HuH-7.5 (cell line): ENCODE results near the gene CHST3.
"Not testable (repeated sequence)": the region's sequence is repeated elsewhere in the genome, so short reads cannot be mapped to it uniquely, and the experiment has no call there.

Experiments used
- DNase-seq: peaks from one replicate; pipeline ENCODE4 v3.0.0; 2011; ENCODE audit warnings: low spot score

The CHST3 gene

GRCh38 chr10:71950683-71951082 is 13.5 kb upstream of the CHST3 start:
- no peak for DNase-seq

- DNase-seq: no peak
These were observed 11.4 kb upstream of the CHST3 start for GRCh38 chr10:71952745-71953144.

- no peak for DNase-seq
These were observed 6.5 kb upstream of the CHST3 start for GRCh38 chr10:71957546-71958275.

GRCh38 chr10:71959526-71959925 is 4.7 kb upstream of the CHST3 start:
- DNase-seq: no peak

- no peak for DNase-seq
These were observed 2.4 kb upstream of the CHST3 start for GRCh38 chr10:71961831-71962230.

GRCh38 chr10:71962901-71963300 is 1.3 kb upstream of the CHST3 start:
- no peak for DNase-seq

GRCh38 chr10:71963351-71964097 is 671 bp upstream of the CHST3 start:
- no peak for DNase-seq

GRCh38 chr10:71964743-71965515 is 734 bp downstream of the CHST3 start:
- DNase-seq: no peak

- DNase-seq: no peak
These were observed 1.4 kb downstream of the CHST3 start for GRCh38 chr10:71965623-71966022.

- no peak for DNase-seq
These were observed 2.1 kb downstream of the CHST3 start for GRCh38 chr10:71966046-71967004.

- DNase-seq: not testable (repeated sequence)
These were observed 3.8 kb downstream of the CHST3 start for GRCh38 chr10:71967958-71968357.

GRCh38 chr10:71968553-71969474 is 4.6 kb downstream of the CHST3 start:
- no peak for DNase-seq

- DNase-seq: no peak
These were observed 5.7 kb downstream of the CHST3 start for GRCh38 chr10:71969929-71970328.

- DNase-seq: no peak
These were observed 6.1 kb downstream of the CHST3 start for GRCh38 chr10:71970331-71970730.

- no peak for DNase-seq
These were observed 6.7 kb downstream of the CHST3 start for GRCh38 chr10:71970869-71971268.

GRCh38 chr10:71971311-71971731 is 7.1 kb downstream of the CHST3 start:
- DNase-seq: no peak

- no peak for DNase-seq
These were observed 7.8 kb downstream of the CHST3 start for GRCh38 chr10:71971769-71972555.

GRCh38 chr10:71972746-71973695 is 8.8 kb downstream of the CHST3 start:
- no peak for DNase-seq
